Measurements from ENCODE around the gene C9orf152. TPM values are rescaled to one million over a fixed set of nuclear protein-coding genes. Genes with fewer than 3 reads are reported as not detected.

Gene C9orf152
- total and polyA plus RNA-seq, 2 of the 13 experiments (the other 11 are each of a cell fraction or from before 2014, with no cell fraction given), result 0.24 to 0.48 TPM

DNA sequence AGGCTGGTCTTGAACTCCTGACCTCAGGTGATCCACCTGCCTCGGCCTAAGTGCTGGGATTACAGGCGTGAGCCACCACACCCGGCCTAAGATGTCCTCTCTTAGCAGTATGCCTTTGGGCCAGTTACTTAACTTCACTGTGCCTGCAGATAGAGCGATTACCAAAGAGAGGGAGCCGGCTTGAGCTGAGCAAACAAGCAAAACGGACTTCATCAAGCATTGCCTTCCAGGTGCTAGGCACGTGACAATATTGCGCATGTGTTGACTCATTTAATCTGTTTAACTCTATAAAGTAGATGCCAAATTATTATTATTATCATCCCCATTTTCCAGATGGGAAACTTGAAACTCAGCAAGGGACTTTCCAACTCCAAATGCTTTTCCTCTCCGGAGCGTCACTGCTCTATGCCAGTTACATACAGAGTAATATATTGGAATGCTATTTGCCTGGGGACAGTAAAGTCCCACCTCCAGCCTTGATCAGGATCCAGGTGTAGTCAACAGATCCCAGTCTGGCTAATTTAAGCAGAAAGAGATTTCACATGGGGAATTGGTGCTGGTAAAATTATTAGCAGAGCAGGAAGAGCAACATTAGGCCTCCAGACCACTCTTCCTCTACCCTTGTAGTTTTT is 5.6 kb upstream of the C9orf152 start:
- no peaks in the 10 kb centered on the region for H4K20me1 ChIP-seq (ENCODE audit: insufficient read depth, low read length)
- peak overlapping the region; percentile 53 for H3K9ac ChIP-seq (ENCODE audit: insufficient read depth, low read depth, low read length)
- ChIA-PET POLR2A (interaction anchor here (1.5 to 2.9 kb wide), 6 partner anchors 16 to 43 kb away, joined by 4 to 31 read pairs (median 11); partner anchors contain the start of gene TXN), CTCF (ENCODE audit: low intra/inter-chr PET ratio, low total read pairs) (no interaction called here)
- no peaks in the 10 kb centered on the region for H3K27me3 ChIP-seq (ENCODE audit: control insufficient read depth in 1 of 2, insufficient read depth in 2 of 2, low read length in 2 of 2)
- 23% methylated on average over 9 of the region's 10 CpGs for WGBS (ENCODE audit: low lambda C conversion rate)
- DNase-seq (ENCODE audit: low spot score) (peak; percentile 57), FAIRE-seq (peak; percentile 70), ATAC-seq (peak; percentile 69)
- in situ Hi-C loops (cut with HindIII; ENCODE audit: extremely low pct_ligation_motif_present, low pct_unique_long_range_greater_than_20kb) (no loop called here), intact Hi-C loops (cut with micrococcal nuclease; ENCODE audit: unreplicated experiment) (loop anchor here (2.0 kb wide), 1 partner anchor 15 kb away; no protein-coding TSS in a partner anchor)
- no peaks in the 10 kb centered on the region for H3K79me2 ChIP-seq (ENCODE audit: insufficient read depth, low read length)
- peaks cover 64% of the 10 kb centered on the region for H3K4me1 ChIP-seq (ENCODE audit: insufficient read depth, low read length)
- H3K4me3 ChIP-seq (replicated peaks in 1 of 3; ENCODE audit: insufficient read depth in 1 of 3, low read depth in 2 of 3, low read length in 3 of 3), result peak overlapping the region in 2 of 3 experiments; percentile 5 to 48; a peak in 2 of 6 replicates
- peak overlapping the region; percentile 57 for H3K27ac ChIP-seq (ENCODE audit: extremely low read length, insufficient read depth, low read length)
- H2AFZ ChIP-seq (ENCODE audit: low read length), result peak overlapping the region; percentile 43
- H3K36me3 ChIP-seq (replicated peaks in 1 of 2; ENCODE audit: control insufficient read depth in 1 of 2, insufficient read depth in 2 of 2, low read length in 2 of 2), result no peaks in the 10 kb centered on the region
- peak overlapping the region; percentile 77 for H3K4me2 ChIP-seq (ENCODE audit: low read depth, low read length)
- BruUV-seq (replicated peaks), result no TSS peak
- no peaks in the 10 kb centered on the region for H3K9me3 ChIP-seq (ENCODE audit: low read length)
- TF ChIP-seq HDAC1 (CRISPR knock-in tag; IDR thresholded peaks at IDR 0.05) (no peak), ZNF44 (CRISPR knock-in tag; IDR thresholded peaks at IDR 0.05) (no peak), MAF1 (CRISPR knock-in tag; IDR thresholded peaks at IDR 0.05; ENCODE audit: borderline replicate concordance) (no peak), FOXM1 (CRISPR knock-in tag; IDR thresholded peaks at IDR 0.05) (no peak), ZNF660 (CRISPR knock-in tag; IDR thresholded peaks at IDR 0.05; ENCODE audit: borderline replicate concordance, low read depth) (no peak), ZNF839 (CRISPR knock-in tag; IDR thresholded peaks at IDR 0.05; ENCODE audit: borderline replicate concordance) (no peak), JUNB (CRISPR knock-in tag; IDR thresholded peaks at IDR 0.05; ENCODE audit: borderline replicate concordance) (no peak), CREM (IDR thresholded peaks at IDR 0.05) (no peak), CREM (CRISPR knock-in tag; IDR thresholded peaks at IDR 0.05) (no peak), CREB1 (IDR thresholded peaks at IDR 0.05) (no peak), CREB1 (CRISPR knock-in tag; IDR thresholded peaks at IDR 0.05) (peak; percentile 17; the same call in 1 of the 2 replicates), HMG20B (CRISPR knock-in tag; conservative IDR thresholded peaks at IDR 0.05) (no peak), SALL1 (CRISPR knock-in tag; IDR thresholded peaks at IDR 0.05) (peak; percentile 44; the same call in 1 of the 2 replicates), ZNF768 (CRISPR knock-in tag; IDR thresholded peaks at IDR 0.05) (peak; percentile 42; the same call in 1 of the 2 replicates), FOXA3 (CRISPR knock-in tag; IDR thresholded peaks at IDR 0.05) (peak; percentile 66)
- TF ChIP-seq, protein P1, sequence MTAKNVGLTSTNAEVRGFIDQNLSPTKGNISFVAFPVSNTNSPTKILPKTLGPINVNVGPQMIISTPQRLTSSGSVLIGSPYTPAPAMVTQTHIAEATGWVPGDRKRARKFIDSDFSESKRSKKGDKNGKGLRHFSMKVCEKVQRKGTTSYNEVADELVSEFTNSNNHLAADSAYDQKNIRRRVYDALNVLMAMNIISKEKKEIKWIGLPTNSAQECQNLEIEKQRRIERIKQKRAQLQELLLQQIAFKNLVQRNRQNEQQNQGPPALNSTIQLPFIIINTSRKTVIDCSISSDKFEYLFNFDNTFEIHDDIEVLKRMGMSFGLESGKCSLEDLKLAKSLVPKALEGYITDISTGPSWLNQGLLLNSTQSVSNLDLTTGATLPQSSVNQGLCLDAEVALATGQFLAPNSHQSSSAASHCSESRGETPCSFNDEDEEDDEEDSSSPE (CRISPR knock-in tag; IDR thresholded peaks at IDR 0.05), result no peak
- TF ChIP-seq, protein P2, sequence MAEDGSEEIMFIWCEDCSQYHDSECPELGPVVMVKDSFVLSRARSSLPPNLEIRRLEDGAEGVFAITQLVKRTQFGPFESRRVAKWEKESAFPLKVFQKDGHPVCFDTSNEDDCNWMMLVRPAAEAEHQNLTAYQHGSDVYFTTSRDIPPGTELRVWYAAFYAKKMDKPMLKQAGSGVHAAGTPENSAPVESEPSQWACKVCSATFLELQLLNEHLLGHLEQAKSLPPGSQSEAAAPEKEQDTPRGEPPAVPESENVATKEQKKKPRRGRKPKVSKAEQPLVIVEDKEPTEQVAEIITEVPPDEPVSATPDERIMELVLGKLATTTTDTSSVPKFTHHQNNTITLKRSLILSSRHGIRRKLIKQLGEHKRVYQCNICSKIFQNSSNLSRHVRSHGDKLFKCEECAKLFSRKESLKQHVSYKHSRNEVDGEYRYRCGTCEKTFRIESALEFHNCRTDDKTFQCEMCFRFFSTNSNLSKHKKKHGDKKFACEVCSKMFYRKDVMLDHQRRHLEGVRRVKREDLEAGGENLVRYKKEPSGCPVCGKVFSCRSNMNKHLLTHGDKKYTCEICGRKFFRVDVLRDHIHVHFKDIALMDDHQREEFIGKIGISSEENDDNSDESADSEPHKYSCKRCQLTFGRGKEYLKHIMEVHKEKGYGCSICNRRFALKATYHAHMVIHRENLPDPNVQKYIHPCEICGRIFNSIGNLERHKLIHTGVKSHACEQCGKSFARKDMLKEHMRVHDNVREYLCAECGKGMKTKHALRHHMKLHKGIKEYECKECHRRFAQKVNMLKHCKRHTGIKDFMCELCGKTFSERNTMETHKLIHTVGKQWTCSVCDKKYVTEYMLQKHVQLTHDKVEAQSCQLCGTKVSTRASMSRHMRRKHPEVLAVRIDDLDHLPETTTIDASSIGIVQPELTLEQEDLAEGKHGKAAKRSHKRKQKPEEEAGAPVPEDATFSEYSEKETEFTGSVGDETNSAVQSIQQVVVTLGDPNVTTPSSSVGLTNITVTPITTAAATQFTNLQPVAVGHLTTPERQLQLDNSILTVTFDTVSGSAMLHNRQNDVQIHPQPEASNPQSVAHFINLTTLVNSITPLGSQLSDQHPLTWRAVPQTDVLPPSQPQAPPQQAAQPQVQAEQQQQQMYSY (CRISPR knock-in tag; IDR thresholded peaks at IDR 0.05), result no peak
- TF ChIP-seq, protein P3, sequence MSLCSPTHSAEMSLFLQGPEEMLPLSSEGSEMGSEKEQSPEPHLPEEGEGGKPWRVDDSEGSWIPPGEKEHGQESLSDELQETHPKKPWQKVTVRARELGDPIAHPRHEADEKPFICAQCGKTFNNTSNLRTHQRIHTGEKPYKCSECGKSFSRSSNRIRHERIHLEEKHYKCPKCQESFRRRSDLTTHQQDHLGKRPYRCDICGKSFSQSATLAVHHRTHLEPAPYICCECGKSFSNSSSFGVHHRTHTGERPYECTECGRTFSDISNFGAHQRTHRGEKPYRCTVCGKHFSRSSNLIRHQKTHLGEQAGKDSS (CRISPR knock-in tag; IDR thresholded peaks at IDR 0.05; ENCODE audit: borderline replicate concordance, low read depth), result no peak
- TF ChIP-seq, protein P4, sequence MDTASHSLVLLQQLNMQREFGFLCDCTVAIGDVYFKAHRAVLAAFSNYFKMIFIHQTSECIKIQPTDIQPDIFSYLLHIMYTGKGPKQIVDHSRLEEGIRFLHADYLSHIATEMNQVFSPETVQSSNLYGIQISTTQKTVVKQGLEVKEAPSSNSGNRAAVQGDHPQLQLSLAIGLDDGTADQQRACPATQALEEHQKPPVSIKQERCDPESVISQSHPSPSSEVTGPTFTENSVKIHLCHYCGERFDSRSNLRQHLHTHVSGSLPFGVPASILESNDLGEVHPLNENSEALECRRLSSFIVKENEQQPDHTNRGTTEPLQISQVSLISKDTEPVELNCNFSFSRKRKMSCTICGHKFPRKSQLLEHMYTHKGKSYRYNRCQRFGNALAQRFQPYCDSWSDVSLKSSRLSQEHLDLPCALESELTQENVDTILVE (CRISPR knock-in tag; IDR thresholded peaks at IDR 0.05), result peak; percentile 70; the same call in 1 of the 2 replicates

Data from HepG2 (cell line).